Liver (tissue), 9 donors: ENCODE data around the gene GPATCH2. TPM values are rescaled to one million over a fixed set of nuclear protein-coding genes. Genes with fewer than 3 reads are reported as not detected.
A peak's percentile ranks its signal among the peaks of the same experiment; 100 is the strongest.

ENCODE experiments used
- DNase-seq: peaks from one replicate; pipeline ENCODE4 v3.0.0-alpha.2; 2017; ENCODE audit warnings: low spot score
- H3K27ac ChIP-seq, 2 donors: one replicate each; pipeline ENCODE4 v1.7.0; 2013; ENCODE audit warnings: inconsistent platforms in 2 of 2, low read length in 2 of 2, control low read depth in 1 of 2, low read depth in 1 of 2, mild to moderate bottlenecking in 1 of 2
- H3K27me3 ChIP-seq, 4 donors: one replicate each; pipeline versions ENCODE4 v1.6.1 to v1.7.0; 2013; ENCODE audit warnings: low read length in 3 of 4, inconsistent platforms in 1 of 4, mild to moderate bottlenecking in 1 of 4, moderate library complexity in 1 of 4; ENCODE audit not compliant: control insufficient read depth in 4 of 4, insufficient read depth in 4 of 4
- H3K36me3 ChIP-seq, 4 donors: one replicate each; pipeline versions ENCODE4 v1.6.1 to v1.7.0; 2013; ENCODE audit warnings: low read length in 3 of 4, mild to moderate bottlenecking in 3 of 4, low read depth in 1 of 4, moderate library complexity in 1 of 4; ENCODE audit not compliant: control insufficient read depth in 4 of 4, insufficient read depth in 3 of 4
- H3K4me1 ChIP-seq, 4 donors: one replicate each; pipeline versions ENCODE4 v1.6.1 to v1.7.0; 2013; ENCODE audit warnings: low read length in 3 of 4, mild to moderate bottlenecking in 3 of 4, moderate library complexity in 1 of 4; ENCODE audit not compliant: control insufficient read depth in 4 of 4, insufficient read depth in 4 of 4
- H3K4me3 ChIP-seq, 3 donors: one replicate each; pipeline versions ENCODE4 v1.6.1 to v1.7.0; 2013; ENCODE audit warnings: low read length in 3 of 3, control low read depth in 1 of 3, low read depth in 1 of 3, mild to moderate bottlenecking in 1 of 3
- H3K9ac ChIP-seq, 2 donors: one replicate each; pipeline ENCODE4 v1.7.0; 2013; ENCODE audit warnings: low read length in 2 of 2, mild to moderate bottlenecking in 2 of 2, moderate library complexity in 2 of 2, control low read depth in 1 of 2, low read depth in 1 of 2
- H3K9me3 ChIP-seq, 4 donors: one replicate each; pipeline versions ENCODE4 v1.6.1 to v1.7.0; 2013; ENCODE audit warnings: low read length in 3 of 4; ENCODE audit not compliant: control insufficient read depth in 4 of 4
- ATF3 ChIP-seq: IDR thresholded peaks from 2 replicates; pipeline ENCODE4 v1.6.1; 2016; ENCODE audit warnings: antibody characterized with exemption
- CTCF ChIP-seq: fragments of 150-350 bp; IDR thresholded peaks from 2 replicates; pipeline ENCODE4 v1.5.1; 2017; ENCODE audit warnings: improper control_type of control experiment, low read depth, low read length; ENCODE audit not compliant: missing input control
- FOXA1 ChIP-seq: IDR thresholded peaks from 2 replicates; pipeline ENCODE4 v1.6.1; 2016; ENCODE audit warnings: antibody characterized with exemption
- HNF4A ChIP-seq, 2 donors: conservative IDR thresholded peaks; 2 replicates each; pipeline ENCODE4 v1.6.1; 2016; ENCODE audit warnings: antibody characterized with exemption in 2 of 2, mild to moderate bottlenecking in 2 of 2
- HNF4G ChIP-seq: IDR thresholded peaks from 2 replicates; pipeline ENCODE4 v1.6.1; 2016; ENCODE audit warnings: antibody characterized with exemption
- JUND ChIP-seq, 2 donors: IDR thresholded peaks; 2 replicates each; pipeline ENCODE4 v1.6.1; 2016; ENCODE audit warnings: antibody characterized with exemption in 2 of 2
- NR2F2 ChIP-seq: IDR thresholded peaks from 2 replicates; pipeline ENCODE4 v1.6.1; 2016; ENCODE audit warnings: antibody characterized with exemption
- TAF1 ChIP-seq: conservative IDR thresholded peaks from 2 replicates; pipeline ENCODE4 v1.6.1; 2016; ENCODE audit warnings: antibody characterized with exemption, mild to moderate bottlenecking
- YY1 ChIP-seq: IDR thresholded peaks from 2 replicates; pipeline ENCODE4 v1.6.1; 2016; ENCODE audit warnings: antibody characterized with exemption, mild to moderate bottlenecking
- ZBTB33 ChIP-seq: IDR thresholded peaks from 2 replicates; pipeline ENCODE4 v1.6.1; 2016; ENCODE audit warnings: antibody characterized with exemption
- WGBS: extraction: QIAGEN DNeasy Blood & Tissue Kit; methylation state at CpG from one replicate; pipeline ENCODE4 v1.1.7; 2013; 5-methylcytosine and 5-hydroxymethylcytosine counted together
- polyA plus RNA-seq, 2 donors: library from polyadenylated mRNA; stranded (reverse) in 1 of 2; unstranded in 1 of 2; fragments of 200-250 nt in 1 of 2; fragments of >200 nt in 1 of 2; fragmentation: Nextera tagmentation in 1 of 2; extraction: Ambion mirVana in 1 of 2; gene quantifications; one replicate each; pipeline versions ENCODE4 v1.2.1 to v1.2.3, GENCODE V29; 2013 to 2015
- total RNA-seq, 2 donors: library from RNA; depleted of rRNA; stranded (reverse); fragments of >200 nt; gene quantifications; one replicate each; pipeline ENCODE4 v1.2.3, GENCODE V29; 2014
- donor health status: healthy.
- donor health status: healthy.
- donor health status: healthy.
- donor health status: healthy.
- donor health status: healthy.

GPATCH2 gene
- total and polyA plus RNA-seq, 4 donors: 1.6 to 11.2 (median 5.8) TPM

- TF ChIP-seq ZBTB33 (no peak), TAF1 (no peak), NR2F2 (no peak), JUND (IDR thresholded peaks at IDR 0.05) (no peak), HNF4A (conservative IDR thresholded peaks at IDR 0.05) (no peak), FOXA1 (no peak), YY1 (no peak)
Measured at GRCh38 chr1:217577336-217577735, 53.6 kb downstream of the GPATCH2 start (continued).

DNA sequence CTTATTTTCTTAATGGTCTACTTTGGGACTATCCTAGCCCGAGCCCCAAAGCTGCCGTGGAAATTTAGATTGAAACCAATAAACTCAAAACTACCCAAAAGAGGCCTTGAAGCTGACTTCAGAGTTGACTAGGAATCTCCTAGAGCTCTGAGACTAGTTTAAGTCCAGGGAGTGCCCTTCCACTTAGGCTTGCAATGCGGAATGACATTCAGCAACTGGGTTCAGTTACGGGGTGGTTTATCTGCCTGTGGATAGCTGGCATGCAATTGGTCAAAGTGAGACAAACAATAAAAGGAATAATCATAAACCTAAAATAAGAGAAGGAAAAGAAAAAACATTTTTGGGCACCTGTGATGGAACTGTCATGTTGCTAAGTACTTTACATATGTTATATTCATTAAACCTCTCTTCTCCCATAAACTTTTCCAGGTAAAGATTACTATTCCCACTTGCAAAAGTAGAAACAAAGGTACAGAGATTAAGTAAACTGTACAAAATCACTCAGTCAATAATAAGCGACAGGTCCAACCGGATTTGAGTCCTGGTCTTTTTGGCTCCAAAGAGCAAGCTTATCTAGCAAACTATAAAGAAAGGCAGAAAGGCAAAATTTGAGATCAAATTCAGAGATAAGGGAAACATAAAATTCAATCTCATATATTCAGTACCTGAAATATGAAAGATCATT is 56.5 kb downstream of the GPATCH2 start:
- no peaks in the 10 kb centered on the region for H3K36me3 ChIP-seq
- H3K27ac ChIP-seq: no peak overlapping the region
- TF ChIP-seq HNF4A (conservative IDR thresholded peaks at IDR 0.05) (peak in 1 of 2 donors; percentile 44), ZBTB33 (no peak)
- no peaks in the 10 kb centered on the region for H3K4me1 ChIP-seq
- H3K27me3 ChIP-seq: no peaks in the 10 kb centered on the region
- H3K9me3 ChIP-seq: no peaks in the 10 kb centered on the region
- no peak overlapping the region for H3K4me3 ChIP-seq
- no peak for DNase-seq
- no peak overlapping the region for H3K9ac ChIP-seq
- 70% methylated on average over 6 of the region's 6 CpGs for WGBS

- 91% methylated on average over 2 of the region's 2 CpGs for WGBS
- Histone ChIP-seq H3K27ac (no peak overlapping the region), H3K4me3 (no peak overlapping the region), H3K27me3 (no peaks in the 10 kb centered on the region), H3K36me3 (no peaks in the 10 kb centered on the region), H3K9ac (no peak overlapping the region), H3K4me1 (no peaks in the 10 kb centered on the region), H3K9me3 (no peaks in the 10 kb centered on the region)
- DNase-seq: no peak
- no peak for TF ChIP-seq ATF3
- TF ChIP-seq HNF4G: no peak
- no peak for TF ChIP-seq CTCF
- TF ChIP-seq NR2F2: no peak
Measured at GRCh38 chr1:217569021-217569420, 61.9 kb downstream of the GPATCH2 start.
